ENCODE measurements around the gene TNN. TPM values are rescaled to one million over a fixed set of nuclear protein-coding genes. Genes with fewer than 3 reads are reported as not detected.
A peak's percentile ranks its signal among the peaks of the same experiment; 100 is the strongest.

Gene TNN
- total RNA-seq, 2 donors from 2014 or later, result under 0.01 TPM; not detected in 1

DNA sequence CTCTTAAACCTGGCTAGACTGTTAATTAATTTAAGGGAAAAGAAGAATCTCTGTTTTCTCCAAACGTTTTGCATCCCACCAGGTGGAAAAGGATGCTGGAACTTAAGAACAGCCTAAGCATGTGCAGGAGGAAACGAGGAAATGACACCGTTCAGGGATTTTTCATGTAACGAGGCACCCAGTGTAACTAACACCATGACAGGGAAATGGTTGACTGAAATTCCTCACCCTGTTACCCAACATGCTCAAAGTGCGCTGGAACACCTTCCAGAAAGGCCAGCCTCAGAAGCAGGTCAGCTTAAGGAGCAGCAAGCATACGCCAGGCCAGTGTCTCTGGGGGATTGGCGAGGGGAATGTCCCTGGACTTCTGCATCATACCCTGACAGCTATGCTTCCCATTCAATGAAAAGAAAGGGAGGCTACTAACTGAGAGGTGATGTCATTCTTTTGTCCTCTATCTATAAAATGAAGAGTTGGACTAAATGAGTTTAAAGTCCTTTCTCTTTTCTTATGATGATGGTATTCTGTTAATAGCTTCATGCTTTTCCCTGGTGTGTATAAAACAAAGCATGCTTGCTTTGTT is 21.6 kb downstream of the TNN start:
- no peak for ATAC-seq
- intact Hi-C loops (cut with DNase I), result no loop called here
- WGBS, 2 donors, result 58 to 69% methylated on average over 7 of the region's 7 CpGs
- no peaks in the 10 kb centered on the region for H3K9me3 ChIP-seq
- TF ChIP-seq, protein P1, sequence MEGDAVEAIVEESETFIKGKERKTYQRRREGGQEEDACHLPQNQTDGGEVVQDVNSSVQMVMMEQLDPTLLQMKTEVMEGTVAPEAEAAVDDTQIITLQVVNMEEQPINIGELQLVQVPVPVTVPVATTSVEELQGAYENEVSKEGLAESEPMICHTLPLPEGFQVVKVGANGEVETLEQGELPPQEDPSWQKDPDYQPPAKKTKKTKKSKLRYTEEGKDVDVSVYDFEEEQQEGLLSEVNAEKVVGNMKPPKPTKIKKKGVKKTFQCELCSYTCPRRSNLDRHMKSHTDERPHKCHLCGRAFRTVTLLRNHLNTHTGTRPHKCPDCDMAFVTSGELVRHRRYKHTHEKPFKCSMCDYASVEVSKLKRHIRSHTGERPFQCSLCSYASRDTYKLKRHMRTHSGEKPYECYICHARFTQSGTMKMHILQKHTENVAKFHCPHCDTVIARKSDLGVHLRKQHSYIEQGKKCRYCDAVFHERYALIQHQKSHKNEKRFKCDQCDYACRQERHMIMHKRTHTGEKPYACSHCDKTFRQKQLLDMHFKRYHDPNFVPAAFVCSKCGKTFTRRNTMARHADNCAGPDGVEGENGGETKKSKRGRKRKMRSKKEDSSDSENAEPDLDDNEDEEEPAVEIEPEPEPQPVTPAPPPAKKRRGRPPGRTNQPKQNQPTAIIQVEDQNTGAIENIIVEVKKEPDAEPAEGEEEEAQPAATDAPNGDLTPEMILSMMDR (IDR thresholded peaks at IDR 0.05), result no peak
- TF ChIP-seq POLR2A (IDR thresholded peaks at IDR 0.05), result no peak
- DNase-seq, result no peak
- no peak overlapping the region for H3K27ac ChIP-seq
- no peaks in the 10 kb centered on the region for H3K36me3 ChIP-seq (replicated peaks in 1 of 2; ENCODE audit: insufficient read depth in 1 of 2, low read depth in 2 of 2)
- H3K4me3 ChIP-seq, result no peak overlapping the region
- no peaks in the 10 kb centered on the region for H3K27me3 ChIP-seq
- no peaks in the 10 kb centered on the region for H3K4me1 ChIP-seq

DNA sequence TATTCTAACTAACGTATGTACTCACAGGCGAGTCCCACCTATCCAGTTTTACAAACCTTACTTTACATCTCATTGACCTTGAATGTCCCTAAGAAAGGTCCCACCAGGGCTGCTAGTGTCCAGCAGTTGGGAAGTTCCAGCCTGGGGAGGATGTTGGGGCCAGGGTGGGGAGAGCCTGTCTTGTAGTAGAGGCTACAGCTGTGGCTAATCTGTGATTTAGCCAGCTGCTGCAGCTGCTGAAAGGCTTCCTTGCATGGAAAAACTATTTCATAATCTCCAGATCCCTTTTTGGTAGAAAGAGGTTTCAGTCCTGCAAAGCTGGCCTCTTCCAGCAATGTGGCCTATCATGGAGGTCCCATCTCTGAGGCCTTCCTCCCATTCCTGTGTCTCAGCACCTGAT is 23.1 kb downstream of the TNN start:
- H3K4me1 ChIP-seq, result no peaks in the 10 kb centered on the region
- ATAC-seq, result no peak
- no peak overlapping the region for H3K4me3 ChIP-seq
- H3K9me3 ChIP-seq, result no peaks in the 10 kb centered on the region
- H3K36me3 ChIP-seq (replicated peaks in 1 of 2; ENCODE audit: insufficient read depth in 1 of 2, low read depth in 2 of 2), result no peaks in the 10 kb centered on the region
- no peaks in the 10 kb centered on the region for H3K27me3 ChIP-seq
- TF ChIP-seq POLR2A (IDR thresholded peaks at IDR 0.05), result no peak
- TF ChIP-seq, protein P1 (IDR thresholded peaks at IDR 0.05), result no peak
- H3K27ac ChIP-seq, result no peak overlapping the region
- intact Hi-C loops (cut with DNase I), result no loop called here
- no peak for DNase-seq
- WGBS, 2 donors, result 82 to 85% methylated on average over 2 of the region's 2 CpGs

DNA sequence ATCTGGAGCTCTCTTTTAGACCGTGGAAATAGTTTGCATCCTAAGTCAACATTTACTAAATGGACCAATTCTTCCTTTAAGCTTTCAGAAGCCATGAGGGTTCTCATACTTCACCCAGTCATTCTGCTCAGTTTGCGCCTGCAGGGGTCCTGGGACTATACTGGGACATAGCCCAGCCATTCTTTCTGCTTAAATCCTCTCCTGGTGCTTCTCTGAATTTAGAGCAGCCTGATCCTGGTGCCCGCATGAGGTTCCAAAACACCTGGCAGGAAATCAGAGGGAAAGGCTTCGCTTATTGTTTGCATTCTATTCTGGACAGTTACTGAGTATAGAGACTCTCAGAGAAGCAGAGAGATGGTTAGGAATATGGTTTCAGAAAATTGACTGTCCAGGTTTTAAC is 27.0 kb downstream of the TNN start:
- no peaks in the 10 kb centered on the region for H3K36me3 ChIP-seq (replicated peaks in 1 of 2; ENCODE audit: insufficient read depth in 1 of 2, low read depth in 2 of 2)
- no peaks in the 10 kb centered on the region for H3K4me1 ChIP-seq
- TF ChIP-seq POLR2A (IDR thresholded peaks at IDR 0.05), result no peak
- H3K4me3 ChIP-seq, result no peak overlapping the region
- 69 to 71% methylated on average over 4 of the region's 4 CpGs for WGBS, 2 donors
- DNase-seq, result no peak
- no peak overlapping the region for H3K27ac ChIP-seq
- no peaks in the 10 kb centered on the region for H3K27me3 ChIP-seq
- intact Hi-C loops (cut with DNase I), result no loop called here
- H3K9me3 ChIP-seq, result no peaks in the 10 kb centered on the region
- ATAC-seq, result no peak

DNA sequence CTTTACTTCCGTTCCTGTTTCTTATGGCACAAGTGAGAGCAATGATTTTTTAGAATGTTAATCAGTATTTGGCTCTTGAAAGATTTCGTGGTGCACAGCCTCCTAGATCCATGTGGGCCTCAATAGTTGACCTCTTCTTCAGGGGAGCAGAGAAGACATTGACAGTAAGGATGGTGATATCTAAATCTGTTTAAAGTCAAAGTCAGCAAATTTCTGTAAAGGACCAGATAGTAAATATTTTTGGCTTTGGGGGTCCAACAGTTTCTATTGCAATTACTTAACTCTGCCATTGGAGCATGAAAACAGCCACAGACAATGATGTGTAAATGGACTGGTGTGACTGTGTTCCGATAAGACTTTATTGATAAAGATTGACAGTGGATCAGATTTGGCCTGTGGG is 27.4 kb downstream of the TNN start:
- H3K4me1 ChIP-seq, result no peaks in the 10 kb centered on the region
- H3K27ac ChIP-seq, result no peak overlapping the region
- no peaks in the 10 kb centered on the region for H3K9me3 ChIP-seq
- ATAC-seq (no peak), DNase-seq (no peak)
- no peak overlapping the region for H3K4me3 ChIP-seq
- no peaks in the 10 kb centered on the region for H3K27me3 ChIP-seq
- WGBS, 2 donors, result 79 to 84% methylated on average over 3 of the region's 3 CpGs
- no peaks in the 10 kb centered on the region for H3K36me3 ChIP-seq (replicated peaks in 1 of 2; ENCODE audit: insufficient read depth in 1 of 2, low read depth in 2 of 2)
- intact Hi-C loops (cut with DNase I), result no loop called here
- no peak for TF ChIP-seq POLR2A (IDR thresholded peaks at IDR 0.05)
- TF ChIP-seq, protein P1 (IDR thresholded peaks at IDR 0.05), result no peak

DNA sequence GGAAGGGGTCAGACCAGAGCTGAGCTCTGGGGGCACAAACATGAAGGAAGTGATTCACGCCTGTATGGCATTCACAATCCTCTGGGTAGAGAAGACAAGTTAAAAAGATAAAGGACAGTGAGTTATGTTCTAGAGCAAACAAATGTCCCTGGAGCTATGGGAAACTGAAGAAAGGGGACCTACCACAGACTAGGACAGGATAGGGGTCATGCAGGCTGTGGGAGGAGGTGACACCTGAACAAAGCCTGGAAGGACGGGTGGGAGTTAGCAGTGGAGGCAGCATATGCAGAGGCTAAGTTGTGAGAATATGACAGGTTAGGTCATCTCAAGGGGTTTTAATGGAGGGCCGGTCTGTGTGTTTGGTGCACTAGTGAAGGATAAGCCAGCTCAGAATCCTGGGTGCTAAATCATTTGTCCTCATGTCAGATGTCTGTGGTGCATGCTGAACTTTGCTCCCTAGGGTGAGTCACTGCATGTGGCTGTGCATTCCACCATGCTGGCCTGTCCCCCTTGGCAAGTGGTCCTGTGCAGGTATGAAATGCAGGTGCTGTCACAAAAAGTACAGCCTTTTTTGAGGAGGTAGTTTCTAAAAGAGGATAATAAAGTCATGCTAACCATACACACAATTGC is 28.5 kb downstream of the TNN start:
- Histone ChIP-seq H3K27me3 (no peaks in the 10 kb centered on the region), H3K36me3 (replicated peaks in 1 of 2; ENCODE audit: insufficient read depth in 1 of 2, low read depth in 2 of 2) (no peaks in the 10 kb centered on the region), H3K9me3 (no peaks in the 10 kb centered on the region), H3K27ac (no peak overlapping the region), H3K4me3 (no peak overlapping the region), H3K4me1 (no peaks in the 10 kb centered on the region)
- ATAC-seq (no peak), DNase-seq (peak in 1 of 4 donors; percentile 8)
- intact Hi-C loops (cut with DNase I), result no loop called here
- 72% methylated on average over 3 of the region's 3 CpGs for WGBS, 2 donors
- no peak for TF ChIP-seq POLR2A (IDR thresholded peaks at IDR 0.05)
- TF ChIP-seq, protein P1 (IDR thresholded peaks at IDR 0.05), result no peak
